GM23248 (cell line): ENCODE measurements around the gene CENPT. TPM values are rescaled to one million over a fixed set of nuclear protein-coding genes. Genes with fewer than 3 reads are reported as not detected.

ENCODE experiments used
- DNase-seq: peaks from one replicate; pipeline ENCODE4 v3.0.0-alpha.2; 2015
- H2AFZ ChIP-seq: fragments of 200-600 bp; sonication (generic); 2 replicates; pipeline ENCODE4 v1.6.1; 2016; ENCODE audit warnings: antibody characterized with exemption
- H3F3A ChIP-seq: fragments of 200-600 bp; sonication (generic); 2 replicates; pipeline ENCODE4 v1.6.1; 2016; ENCODE audit warnings: mild to moderate bottlenecking, antibody characterized with exemption, mixed run types; ENCODE audit not compliant: insufficient read depth
- H3K27ac ChIP-seq: fragments of 200-600 bp; sonication (generic); 2 replicates; pipeline ENCODE4 v1.5.1; 2016; ENCODE audit warnings: mild to moderate bottlenecking
- H3K27me3 ChIP-seq: fragments of 200-600 bp; sonication (generic); replicated peaks from 2 replicates; pipeline ENCODE4 v1.6.1; 2016; ENCODE audit warnings: mild to moderate bottlenecking; ENCODE audit not compliant: insufficient read depth
- H3K36me3 ChIP-seq: fragments of 200-600 bp; sonication (generic); 2 replicates; pipeline ENCODE4 v1.6.1; 2016; ENCODE audit warnings: low read depth, mild to moderate bottlenecking
- H3K4me1 ChIP-seq: fragments of 200-600 bp; sonication (generic); 2 replicates; pipeline ENCODE4 v1.6.1; 2016; ENCODE audit warnings: mild to moderate bottlenecking; ENCODE audit not compliant: insufficient read depth
- H3K4me2 ChIP-seq: fragments of 200-600 bp; sonication (generic); one replicate; pipeline ENCODE4 v1.6.1; 2016; ENCODE audit warnings: mild to moderate bottlenecking; ENCODE audit not compliant: unreplicated experiment
- H3K4me3 ChIP-seq: fragments of 200-600 bp; sonication (generic); 2 replicates; pipeline ENCODE4 v1.5.1; 2016; ENCODE audit warnings: mild to moderate bottlenecking
- H3K79me2 ChIP-seq: fragments of 200-600 bp; sonication (generic); 2 replicates; pipeline ENCODE4 v1.6.1; 2016; ENCODE audit warnings: mild to moderate bottlenecking; ENCODE audit not compliant: insufficient read depth
- H3K9ac ChIP-seq: fragments of 200-600 bp; sonication (generic); 2 replicates; pipeline ENCODE4 v1.6.1; 2016; ENCODE audit warnings: mild to moderate bottlenecking
- H3K9me2 ChIP-seq: fragments of 200-600 bp; sonication (generic); 2 replicates; pipeline ENCODE4 v1.6.1; 2016; ENCODE audit warnings: mixed run types, mild to moderate bottlenecking, moderate library complexity; ENCODE audit not compliant: insufficient read depth
- H3K9me3 ChIP-seq: fragments of 200-600 bp; sonication (generic); one replicate; pipeline ENCODE4 v1.6.1; 2017; ENCODE audit warnings: low read depth
- H4K20me1 ChIP-seq: fragments of 200-600 bp; sonication (generic); 2 replicates; pipeline ENCODE4 v1.6.0; 2016; ENCODE audit not compliant: insufficient read depth
- EZH2 ChIP-seq: fragments of 200-600 bp; sonication (generic); IDR thresholded peaks from 2 replicates; pipeline ENCODE4 v1.6.1; 2018; ENCODE audit warnings: antibody characterized with exemption, mild to moderate bottlenecking; ENCODE audit not compliant: insufficient read depth, poor library complexity, severe bottlenecking
- EZH2phosphoT487 ChIP-seq: fragments of 200-600 bp; sonication (generic); IDR thresholded peaks from 2 replicates; pipeline ENCODE4 v1.6.1; 2018; ENCODE audit warnings: antibody characterized with exemption, moderate library complexity, mild to moderate bottlenecking, low read depth; ENCODE audit not compliant: insufficient read depth
- WGBS, 2 experiments: methylation state at CpG; one replicate each; pipeline ENCODE4 v1.1.6; 2015 to 2017; ENCODE audit warnings: low lambda C conversion rate in 2 of 2, low coverage in 1 of 2; ENCODE audit errors: missing lambda C conversion rate in 2 of 2; 5-methylcytosine and 5-hydroxymethylcytosine counted together
- in situ Hi-C: fragments of 300-500 bp; cut with MboI; formaldehyde crosslinking; loops from 2 replicates; pipeline ENCODE4 v1.15.0; 2020
- polyA plus RNA-seq: library from polyadenylated mRNA; unstranded; fragments of >200 nt; fragmentation: Nextera tagmentation; extraction: Ambion mirVana; gene quantifications from 2 replicates; pipeline ENCODE4 v1.2.1, GENCODE V29; 2016
- total RNA-seq: library from RNA; depleted of rRNA; stranded (reverse); fragments of >200 nt; shearing (Covaris generic); gene quantifications from 2 replicates; pipeline ENCODE4 v1.2.3, GENCODE V29; 2014

The CENPT gene
- total and polyA plus RNA-seq, 2 experiments from 2014 or later = 53.4 to 63.1 TPM

DNA sequence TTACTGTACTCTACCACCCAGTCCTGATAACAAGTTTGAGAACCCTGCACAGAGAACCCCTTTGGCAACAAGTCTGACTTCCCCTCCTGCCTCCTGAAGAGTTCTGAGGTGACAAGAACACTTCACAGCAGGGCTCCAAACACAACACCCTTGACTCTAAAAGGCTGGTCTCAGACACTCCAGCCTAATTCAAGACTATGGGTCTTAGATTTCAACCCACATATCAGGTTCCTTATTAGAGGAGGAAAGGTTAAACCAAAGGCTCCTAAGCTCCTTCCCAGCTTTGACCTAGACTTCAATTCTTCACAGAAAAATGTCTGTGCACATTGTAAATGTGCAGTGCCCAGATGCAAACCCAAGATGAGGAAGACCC, 64.2 kb downstream of the CENPT start:
- Histone ChIP-seq H3K27ac (no peak overlapping the region), H3K9me3 (no peaks in the 10 kb centered on the region), H3F3A (no peaks in the 10 kb centered on the region), H3K4me3 (no peak overlapping the region), H3K4me1 (no peaks in the 10 kb centered on the region), H2AFZ (no peak overlapping the region), H3K9ac (no peak overlapping the region), H3K79me2 (peaks cover 45% of the 10 kb centered on the region), H3K9me2 (no peaks in the 10 kb centered on the region), H3K4me2 (no peak overlapping the region), H3K36me3 (no peaks in the 10 kb centered on the region), H3K27me3 (no peaks in the 10 kb centered on the region), H4K20me1 (no peaks in the 10 kb centered on the region)
- in situ Hi-C loops = no loop called here
- TF ChIP-seq EZH2 (no peak), EZH2phosphoT487 (no peak)
- DNase-seq = no peak

DNA sequence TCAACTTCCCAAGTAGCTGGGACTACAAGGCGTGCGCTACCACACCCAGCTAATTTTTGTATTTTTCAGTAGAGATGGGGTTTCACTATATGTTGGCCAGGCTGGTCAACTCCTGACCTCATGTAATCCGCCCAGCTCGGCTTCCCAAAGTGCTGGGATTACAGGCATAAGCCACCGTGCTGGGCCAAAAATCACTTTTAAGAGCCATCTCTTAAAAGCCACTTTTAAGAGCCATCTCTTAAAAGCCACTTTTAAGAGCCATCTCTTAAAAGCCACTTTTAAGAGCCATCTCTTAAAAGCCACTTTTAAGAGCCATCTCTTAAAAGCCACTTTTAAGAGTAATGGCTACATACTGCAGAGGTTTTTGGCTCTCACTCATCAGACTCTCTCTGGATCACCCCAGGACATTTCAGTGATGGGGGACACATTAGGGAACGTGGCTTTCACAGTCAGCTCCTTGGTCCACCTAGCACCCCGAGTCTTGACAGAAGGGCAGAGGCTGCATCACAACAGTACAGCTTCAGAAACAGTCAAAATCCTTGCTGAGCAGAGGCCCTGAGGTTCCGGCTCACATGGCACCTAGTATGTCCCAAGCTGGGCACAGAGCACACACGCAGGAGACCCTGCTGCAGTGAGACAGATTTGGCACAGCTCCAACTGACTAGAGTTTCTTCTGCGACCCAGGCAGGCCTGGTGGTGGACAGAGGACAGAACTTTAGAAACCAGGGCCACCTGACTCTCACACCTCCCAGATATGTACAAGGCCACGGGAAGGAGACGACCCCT, 64.7 kb downstream of the CENPT start:
- no peak overlapping the region for H3K27ac ChIP-seq
- H3K4me1 ChIP-seq = no peaks in the 10 kb centered on the region
- no peaks in the 10 kb centered on the region for H4K20me1 ChIP-seq
- no peaks in the 10 kb centered on the region for H3K9me2 ChIP-seq
- no peaks in the 10 kb centered on the region for H3F3A ChIP-seq
- WGBS, 2 experiments = 95 to 98% methylated on average over 12 of the region's 12 CpGs
- peaks cover 39% of the 10 kb centered on the region for H3K79me2 ChIP-seq
- no peak for DNase-seq
- no peaks in the 10 kb centered on the region for H3K27me3 ChIP-seq
- in situ Hi-C loops = no loop called here
- no peak overlapping the region for H3K4me2 ChIP-seq
- H3K9me3 ChIP-seq = no peaks in the 10 kb centered on the region
- H3K9ac ChIP-seq = no peak overlapping the region
- H2AFZ ChIP-seq = no peak overlapping the region
- TF ChIP-seq EZH2phosphoT487 (no peak), EZH2 (no peak)
- no peaks in the 10 kb centered on the region for H3K36me3 ChIP-seq
- H3K4me3 ChIP-seq = no peak overlapping the region

DNA sequence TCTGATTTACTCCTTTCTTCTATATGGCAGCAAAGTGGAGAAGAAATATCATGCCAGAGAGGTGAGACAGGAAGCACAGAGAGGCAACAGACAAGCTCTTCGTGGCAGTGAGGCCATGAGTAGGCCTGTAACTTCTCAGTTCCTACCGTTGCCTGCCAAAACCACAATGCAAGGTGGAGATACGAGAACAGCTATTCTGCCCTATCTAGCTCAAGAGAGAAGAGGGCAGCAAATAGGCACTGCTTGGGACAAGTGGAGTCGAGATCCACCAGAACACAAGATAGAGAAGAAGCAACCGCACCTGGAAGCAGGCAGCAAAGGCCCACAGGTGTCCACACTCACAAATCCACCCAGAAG, 66.0 kb downstream of the CENPT start:
- TF ChIP-seq EZH2phosphoT487 (no peak), EZH2 (no peak)
- H3K9me2 ChIP-seq = no peaks in the 10 kb centered on the region
- H4K20me1 ChIP-seq = no peaks in the 10 kb centered on the region
- no peak overlapping the region for H3K4me3 ChIP-seq
- H3K36me3 ChIP-seq = no peaks in the 10 kb centered on the region
- H3K4me2 ChIP-seq = no peak overlapping the region
- peaks cover 29% of the 10 kb centered on the region for H3K79me2 ChIP-seq
- no peak overlapping the region for H2AFZ ChIP-seq
- no peaks in the 10 kb centered on the region for H3F3A ChIP-seq
- DNase-seq = no peak
- H3K9me3 ChIP-seq = no peaks in the 10 kb centered on the region
- in situ Hi-C loops = no loop called here
- H3K27ac ChIP-seq = no peak overlapping the region
- no peaks in the 10 kb centered on the region for H3K27me3 ChIP-seq
- H3K9ac ChIP-seq = no peak overlapping the region
- H3K4me1 ChIP-seq = no peaks in the 10 kb centered on the region
- WGBS, 2 experiments = 85 to 87% methylated on average over 5 of the region's 5 CpGs

DNA sequence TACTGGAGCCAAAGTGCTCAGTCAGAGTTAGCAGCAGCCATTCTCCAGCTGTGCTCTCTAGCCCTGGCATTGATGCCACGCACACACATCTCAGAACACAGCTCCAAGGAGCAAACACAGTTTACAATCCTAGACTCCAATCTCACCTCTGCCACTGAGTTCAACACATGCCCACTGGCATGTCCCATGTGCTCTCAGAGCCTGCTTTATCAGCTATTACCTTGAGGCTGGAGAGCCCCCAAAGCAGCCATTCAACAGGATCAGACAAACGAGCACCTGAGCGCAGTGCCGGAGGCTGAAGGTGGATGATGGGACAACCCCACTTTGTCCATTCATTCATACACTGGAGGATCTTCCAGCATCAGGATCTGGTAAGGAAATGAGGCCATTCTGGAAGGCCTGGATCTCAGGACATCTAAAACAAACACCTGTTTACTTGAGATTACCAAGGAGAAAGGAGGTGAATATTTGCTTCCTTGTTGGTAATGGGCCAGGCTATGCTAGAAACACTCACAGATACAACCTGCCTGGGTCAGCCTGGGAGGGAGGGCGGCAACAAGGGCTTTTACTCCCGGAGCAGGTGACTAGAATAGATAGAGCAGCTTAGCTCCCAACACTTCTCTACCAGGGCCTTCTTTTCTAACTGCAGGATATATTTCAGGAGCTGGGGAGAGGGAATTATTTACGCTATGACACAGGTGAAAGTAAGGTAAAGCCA, 66.5 kb downstream of the CENPT start:
- H3K79me2 ChIP-seq = peaks cover 29% of the 10 kb centered on the region
- no peak overlapping the region for H3K9ac ChIP-seq
- H2AFZ ChIP-seq = no peak overlapping the region
- WGBS, 2 experiments = 89 to 94% methylated on average over 7 of the region's 7 CpGs
- no peaks in the 10 kb centered on the region for H3K9me3 ChIP-seq
- TF ChIP-seq EZH2 = no peak
- no peak for TF ChIP-seq EZH2phosphoT487
- H3K9me2 ChIP-seq = no peaks in the 10 kb centered on the region
- in situ Hi-C loops = no loop called here
- H3K4me1 ChIP-seq = no peaks in the 10 kb centered on the region
- H4K20me1 ChIP-seq = no peaks in the 10 kb centered on the region
- no peaks in the 10 kb centered on the region for H3K27me3 ChIP-seq
- H3K4me2 ChIP-seq = no peak overlapping the region
- H3K36me3 ChIP-seq = no peaks in the 10 kb centered on the region
- DNase-seq = no peak
- H3K27ac ChIP-seq = no peak overlapping the region
- no peak overlapping the region for H3K4me3 ChIP-seq
- no peaks in the 10 kb centered on the region for H3F3A ChIP-seq
